Tibial artery (tissue), 4 donors: ENCODE data around the gene GAPVD1.
"Not testable (repeated sequence)": the region's sequence is repeated elsewhere in the genome, so short reads cannot be mapped to it uniquely, and the experiment has no call there.

Experiments
- DNase-seq, 2 donors: peaks; one replicate each; pipeline ENCODE4 v3.0.0-alpha.2; 2019
- H3K27ac ChIP-seq, 2 donors: fragments of 200-600 bp; sonication (generic) in 1 of 2; 1 replicate in 1 of 2; 2 replicates in 1 of 2; pipeline ENCODE4 v1.5.1; 2018 to 2019; ENCODE audit warnings: mild to moderate bottlenecking in 1 of 2
- H3K27me3 ChIP-seq, 2 donors: fragments of 200-600 bp; sonication (generic) in 1 of 2; one replicate each; pipeline versions ENCODE4 v1.5.1 to v1.6.0; 2016 to 2019
- H3K36me3 ChIP-seq, 3 donors: fragments of 200-600 bp; sonication (generic) in 2 of 3; one replicate each; pipeline ENCODE4 v1.5.1; 2016 to 2019; ENCODE audit warnings: mild to moderate bottlenecking in 2 of 3
- H3K4me1 ChIP-seq, 4 donors: fragments of 200-600 bp; sonication (generic) in 2 of 4; 1 replicate in 3 of 4; 2 replicates in 1 of 4; pipeline ENCODE4 v1.5.1; 2016 to 2019
- H3K4me3 ChIP-seq, 2 donors: fragments of 200-600 bp; sonication (generic) in 1 of 2; 1 replicate in 1 of 2; 2 replicates in 1 of 2; pipeline ENCODE4 v1.5.1; 2018 to 2019; ENCODE audit warnings: mild to moderate bottlenecking in 2 of 2
- H3K9me3 ChIP-seq, 3 donors: fragments of 200-600 bp; sonication (generic) in 1 of 3; one replicate each; pipeline ENCODE4 v1.5.1; 2016 to 2019
- intact Hi-C: fragments of 100-400 bp; cut with DNase I; formaldehyde crosslinking; loops from one replicate; pipeline ENCODE4 v1.15.0; 2023; ENCODE audit warnings: low total_unique reads
- TF ChIP-seq, protein P1 (sequence below), 2 experiments: fragments of 200-600 bp in 1 of 2; fragments of 450-650 bp in 1 of 2; IDR thresholded peaks; one replicate each; pipeline ENCODE4 v1.5.1; 2017 to 2019; ENCODE audit warnings: antibody characterized with exemption in 2 of 2, mild to moderate bottlenecking in 1 of 2, moderate library complexity in 1 of 2

GAPVD1 gene, protein sequence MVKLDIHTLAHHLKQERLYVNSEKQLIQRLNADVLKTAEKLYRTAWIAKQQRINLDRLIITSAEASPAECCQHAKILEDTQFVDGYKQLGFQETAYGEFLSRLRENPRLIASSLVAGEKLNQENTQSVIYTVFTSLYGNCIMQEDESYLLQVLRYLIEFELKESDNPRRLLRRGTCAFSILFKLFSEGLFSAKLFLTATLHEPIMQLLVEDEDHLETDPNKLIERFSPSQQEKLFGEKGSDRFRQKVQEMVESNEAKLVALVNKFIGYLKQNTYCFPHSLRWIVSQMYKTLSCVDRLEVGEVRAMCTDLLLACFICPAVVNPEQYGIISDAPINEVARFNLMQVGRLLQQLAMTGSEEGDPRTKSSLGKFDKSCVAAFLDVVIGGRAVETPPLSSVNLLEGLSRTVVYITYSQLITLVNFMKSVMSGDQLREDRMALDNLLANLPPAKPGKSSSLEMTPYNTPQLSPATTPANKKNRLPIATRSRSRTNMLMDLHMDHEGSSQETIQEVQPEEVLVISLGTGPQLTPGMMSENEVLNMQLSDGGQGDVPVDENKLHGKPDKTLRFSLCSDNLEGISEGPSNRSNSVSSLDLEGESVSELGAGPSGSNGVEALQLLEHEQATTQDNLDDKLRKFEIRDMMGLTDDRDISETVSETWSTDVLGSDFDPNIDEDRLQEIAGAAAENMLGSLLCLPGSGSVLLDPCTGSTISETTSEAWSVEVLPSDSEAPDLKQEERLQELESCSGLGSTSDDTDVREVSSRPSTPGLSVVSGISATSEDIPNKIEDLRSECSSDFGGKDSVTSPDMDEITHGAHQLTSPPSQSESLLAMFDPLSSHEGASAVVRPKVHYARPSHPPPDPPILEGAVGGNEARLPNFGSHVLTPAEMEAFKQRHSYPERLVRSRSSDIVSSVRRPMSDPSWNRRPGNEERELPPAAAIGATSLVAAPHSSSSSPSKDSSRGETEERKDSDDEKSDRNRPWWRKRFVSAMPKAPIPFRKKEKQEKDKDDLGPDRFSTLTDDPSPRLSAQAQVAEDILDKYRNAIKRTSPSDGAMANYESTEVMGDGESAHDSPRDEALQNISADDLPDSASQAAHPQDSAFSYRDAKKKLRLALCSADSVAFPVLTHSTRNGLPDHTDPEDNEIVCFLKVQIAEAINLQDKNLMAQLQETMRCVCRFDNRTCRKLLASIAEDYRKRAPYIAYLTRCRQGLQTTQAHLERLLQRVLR (N-terminal part only)

DNA sequence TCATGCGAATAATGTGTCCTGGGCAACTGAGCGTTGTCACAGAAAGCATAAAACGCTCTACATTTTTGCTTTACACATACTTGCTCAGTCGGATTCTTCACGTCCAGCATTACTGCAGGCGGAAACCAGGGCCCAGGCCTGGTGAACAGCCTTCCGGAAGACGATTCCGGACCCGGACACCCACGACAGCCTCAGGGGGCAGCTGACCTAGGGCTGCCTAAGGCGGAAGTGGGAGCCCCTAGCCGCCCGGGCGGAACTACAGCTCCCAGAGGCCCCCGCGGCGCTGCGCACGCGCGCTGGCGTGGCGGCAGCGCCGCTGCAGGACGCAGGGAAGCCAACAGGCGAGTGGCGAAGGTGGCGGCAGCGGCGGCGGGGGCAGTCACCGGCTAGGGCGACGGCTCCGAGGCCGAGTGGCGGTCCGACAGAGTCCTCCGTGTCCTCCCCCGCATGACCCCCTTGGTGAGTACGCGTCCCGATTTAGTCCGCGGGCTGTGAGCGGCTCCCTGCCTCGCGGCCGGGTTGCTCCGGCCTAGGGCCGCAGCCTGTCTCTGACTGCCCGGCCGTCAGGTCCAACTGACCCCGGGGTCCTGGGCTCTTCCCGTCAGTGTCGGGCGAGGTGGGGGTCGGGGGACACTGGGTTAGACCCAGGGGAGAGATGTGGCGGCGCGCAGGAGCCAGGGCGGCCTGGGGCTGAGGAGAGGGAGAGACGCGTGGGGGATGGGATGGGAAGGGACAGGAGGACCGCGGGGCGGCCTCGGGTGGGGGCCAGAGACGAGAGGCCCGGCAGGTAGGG is at the start of gene GAPVD1:
Gene GAPVD1 (plus strand): TSS at position 326 of the 793 bp plus-strand sequence. CDS start 37,096 bp downstream, outside the sequence.
- intact Hi-C loops, result no loop called here
- DNase-seq, result peak; percentile 74 to 91
- Histone ChIP-seq H3K9me3 (no peaks in the 10 kb centered on the region), H3K27ac (peak within 1 kb of the TSS; percentile 87 to 88), H3K4me3 (peak within 1 kb of the TSS; percentile 80 to 81), H3K36me3 (peaks cover 0 to 9% (median 6%) of the 10 kb centered on the region in 3 donors), H3K27me3 (peaks cover 0 to 4% of the 10 kb centered on the region in 2 donors), H3K4me1 (peaks cover 0 to 26% (median 15%) of the 10 kb centered on the region in 4 donors)
- TF ChIP-seq, protein P1, sequence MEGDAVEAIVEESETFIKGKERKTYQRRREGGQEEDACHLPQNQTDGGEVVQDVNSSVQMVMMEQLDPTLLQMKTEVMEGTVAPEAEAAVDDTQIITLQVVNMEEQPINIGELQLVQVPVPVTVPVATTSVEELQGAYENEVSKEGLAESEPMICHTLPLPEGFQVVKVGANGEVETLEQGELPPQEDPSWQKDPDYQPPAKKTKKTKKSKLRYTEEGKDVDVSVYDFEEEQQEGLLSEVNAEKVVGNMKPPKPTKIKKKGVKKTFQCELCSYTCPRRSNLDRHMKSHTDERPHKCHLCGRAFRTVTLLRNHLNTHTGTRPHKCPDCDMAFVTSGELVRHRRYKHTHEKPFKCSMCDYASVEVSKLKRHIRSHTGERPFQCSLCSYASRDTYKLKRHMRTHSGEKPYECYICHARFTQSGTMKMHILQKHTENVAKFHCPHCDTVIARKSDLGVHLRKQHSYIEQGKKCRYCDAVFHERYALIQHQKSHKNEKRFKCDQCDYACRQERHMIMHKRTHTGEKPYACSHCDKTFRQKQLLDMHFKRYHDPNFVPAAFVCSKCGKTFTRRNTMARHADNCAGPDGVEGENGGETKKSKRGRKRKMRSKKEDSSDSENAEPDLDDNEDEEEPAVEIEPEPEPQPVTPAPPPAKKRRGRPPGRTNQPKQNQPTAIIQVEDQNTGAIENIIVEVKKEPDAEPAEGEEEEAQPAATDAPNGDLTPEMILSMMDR (IDR thresholded peaks at IDR 0.05), result peak; percentile 50 to 63

DNA sequence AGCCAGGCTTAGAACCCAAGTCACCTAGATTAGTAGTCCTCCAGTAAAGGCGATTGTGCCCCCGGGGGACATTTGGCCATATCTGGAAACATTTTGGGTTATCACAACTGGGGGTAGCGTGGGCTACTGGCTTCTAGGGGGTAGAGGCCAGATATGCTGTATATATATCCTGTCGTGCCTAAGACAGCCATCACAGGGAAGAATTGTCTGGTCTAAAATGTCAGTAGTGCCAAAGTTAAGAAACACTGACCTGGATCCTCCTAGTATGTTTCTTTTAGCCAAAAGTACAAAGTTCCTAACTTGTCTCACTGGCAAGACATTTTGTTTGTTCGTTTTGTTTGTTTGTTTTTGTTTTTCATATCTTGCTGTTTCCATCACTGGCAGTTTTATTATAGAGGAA is 47.4 kb upstream of the GAPVD1 start:
- TF ChIP-seq, protein P1 (IDR thresholded peaks at IDR 0.05), result no peak

DNA sequence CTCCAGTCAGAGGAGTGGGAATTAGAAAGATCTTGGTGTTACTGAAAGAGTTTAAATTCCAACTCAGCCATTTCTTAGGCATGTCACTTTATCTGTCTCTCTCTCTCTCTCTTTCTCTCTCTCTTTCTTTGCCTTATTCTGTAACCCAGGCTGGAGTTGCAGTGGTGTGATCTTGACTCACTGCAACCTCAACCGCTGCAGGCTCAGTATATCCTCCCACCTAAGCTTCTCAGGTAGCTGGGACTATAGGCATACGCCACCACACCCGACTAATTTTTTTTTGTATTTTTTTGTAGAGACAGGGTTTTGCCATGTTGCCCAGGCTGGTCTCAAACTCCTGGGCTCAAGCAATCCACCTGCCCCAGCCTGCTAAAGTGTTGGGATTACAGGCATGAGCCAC is 43.0 kb upstream of the GAPVD1 start:
- Histone ChIP-seq H3K27me3 (no peaks in the 10 kb centered on the region), H3K36me3 (peaks cover 4 to 48% (median 38%) of the 10 kb centered on the region in 3 donors), H3K4me3 (no peak overlapping the region), H3K27ac (no peak overlapping the region), H3K4me1 (no peaks in the 10 kb centered on the region), H3K9me3 (no peaks in the 10 kb centered on the region)
- no peak for DNase-seq
- intact Hi-C loops, result no loop called here
- TF ChIP-seq, protein P1 (IDR thresholded peaks at IDR 0.05), result no peak

More for the DNA sequence above, 47.4 kb upstream of the GAPVD1 start:
- intact Hi-C loops, result no loop called here
- no peak overlapping the region for H3K27ac ChIP-seq
- peaks cover 18 to 55% (median 42%) of the 10 kb centered on the region in 3 donors for H3K36me3 ChIP-seq
- H3K4me1 ChIP-seq, result no peaks in the 10 kb centered on the region
- no peaks in the 10 kb centered on the region for H3K9me3 ChIP-seq
- no peaks in the 10 kb centered on the region for H3K27me3 ChIP-seq
- no peak for DNase-seq
- no peak overlapping the region for H3K4me3 ChIP-seq

DNA sequence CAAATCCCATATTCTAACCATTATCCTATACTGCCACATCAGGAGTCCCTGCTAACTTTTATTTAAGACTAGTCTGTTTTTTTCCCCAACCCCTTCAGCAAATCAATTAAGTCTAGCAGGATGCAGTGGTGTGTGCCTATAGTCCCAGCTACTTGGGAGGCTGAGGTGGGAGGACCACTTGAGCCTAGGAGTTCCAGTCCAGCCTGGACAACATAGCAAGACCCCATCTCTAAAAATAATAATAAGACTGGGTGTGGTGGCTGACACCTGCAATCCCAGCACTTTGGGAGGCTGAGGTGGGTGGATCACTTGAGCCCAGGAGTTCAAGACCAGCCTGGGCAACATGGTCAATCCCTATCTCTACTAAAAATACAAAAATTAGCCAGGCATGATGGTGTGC is 36.8 kb upstream of the GAPVD1 start:
- H3K27ac ChIP-seq, H3K27me3 ChIP-seq, H3K4me3 ChIP-seq, H3K9me3 ChIP-seq, DNase-seq, H3K4me1 ChIP-seq, intact Hi-C loops: not testable (repeated sequence)
- H3K36me3 ChIP-seq, result peaks cover 6 to 75% (median 56%) of the 10 kb centered on the region in 3 donors

DNA sequence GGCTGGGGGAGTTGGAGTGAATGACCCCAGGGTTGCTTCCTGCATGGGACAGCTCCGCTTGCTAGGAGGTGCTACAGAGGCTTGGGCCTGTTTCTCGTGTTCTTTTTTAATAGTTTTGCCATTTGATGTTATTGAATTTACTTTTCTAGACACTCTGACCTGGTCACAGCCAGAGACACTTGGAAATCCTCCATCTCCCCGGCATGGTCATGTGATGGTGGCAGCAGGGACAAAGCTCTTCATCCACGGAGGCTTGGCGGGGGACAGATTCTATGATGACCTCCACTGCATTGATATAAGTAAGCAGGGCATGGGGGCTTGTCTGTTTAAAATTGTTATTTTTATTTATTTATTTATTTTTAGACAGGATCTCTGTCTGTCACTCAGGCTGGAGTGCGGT is 33.9 kb upstream of the GAPVD1 start:
- peaks cover 17 to 82% (median 42%) of the 10 kb centered on the region in 3 donors for H3K36me3 ChIP-seq
- DNase-seq, result no peak
- H3K4me3 ChIP-seq, result no peak overlapping the region
- intact Hi-C loops, result no loop called here
- H3K27me3 ChIP-seq, result no peaks in the 10 kb centered on the region
- TF ChIP-seq, protein P1 (IDR thresholded peaks at IDR 0.05), result no peak
- no peak overlapping the region for H3K27ac ChIP-seq
- no peaks in the 10 kb centered on the region for H3K4me1 ChIP-seq
- no peaks in the 10 kb centered on the region for H3K9me3 ChIP-seq
